ENCODE data around the gene UBE2L3. TPM values are rescaled to one million over a fixed set of nuclear protein-coding genes. Genes with fewer than 3 reads are reported as not detected.

UBE2L3 gene
- total and polyA plus RNA-seq, 2 of the 8 experiments (the other 6 are each of a cell fraction or from before 2014, with no cell fraction given) = 63.5 to 90.0 TPM

DNA sequence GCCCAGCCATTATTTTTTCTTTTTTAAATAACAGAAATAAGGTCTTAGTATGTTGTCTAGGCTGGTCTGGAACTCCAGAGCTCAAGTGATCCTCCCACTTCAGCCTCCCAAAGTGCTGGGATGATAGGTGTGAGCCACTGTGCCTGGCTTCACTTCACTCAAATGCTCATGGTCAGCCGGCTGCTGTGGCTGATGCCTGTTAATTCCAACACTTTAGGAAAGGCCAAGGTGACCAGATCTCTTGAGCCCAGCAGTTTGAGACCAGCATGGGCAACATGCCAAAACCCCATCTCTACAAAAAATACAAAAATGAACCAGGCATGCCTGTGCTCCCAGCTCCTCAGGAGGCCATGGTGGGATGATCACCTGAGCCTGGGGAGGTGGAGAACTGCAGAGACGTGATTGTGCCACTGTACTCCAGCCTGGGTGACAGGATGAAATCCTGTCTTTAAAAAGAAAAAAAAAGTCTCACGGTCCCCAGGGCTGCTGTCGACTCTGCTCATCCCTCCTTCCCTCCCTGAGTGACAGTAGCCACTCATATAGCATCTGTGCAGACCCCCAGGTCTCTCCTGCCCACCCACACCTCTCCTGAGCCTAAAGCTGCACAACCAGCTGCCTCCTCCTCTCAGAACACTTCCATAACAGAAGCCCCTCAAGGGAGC is 58.7 kb downstream of the UBE2L3 start:
- H4K5ac ChIP-seq (ENCODE audit: insufficient read length, low read depth, low read length) = no peak overlapping the region
- FAIRE-seq (no peak), DNase-seq (ENCODE audit: low read depth in 1 of 2, low spot score in 2 of 2) (no peak)
- H2BK15ac ChIP-seq (ENCODE audit: low read length) = no peak overlapping the region
- H3K23me2 ChIP-seq (ENCODE audit: low read depth, low read length) = no peaks in the 10 kb centered on the region; the same call in 1 of the 2 replicates
- H3K9me3 ChIP-seq (ENCODE audit: insufficient read depth in 2 of 2, low read depth in 1 of 2, low read length in 1 of 2) = no peaks in the 10 kb centered on the region
- WGBS, 2 experiments (ENCODE audit: extremely low coverage in 1 of 2, insufficient coverage in 1 of 2, insufficient read length in 1 of 2, insufficient replicate concordance in 2 of 2, low coverage in 1 of 2, low lambda C conversion rate in 2 of 2, missing lambda C conversion rate in 1 of 2) = 90% methylated on average over 4 of the region's 4 CpGs; no CpG with 5 or more reads in 1 of the 2 experiments
- H3K4me2 ChIP-seq (ENCODE audit: insufficient read depth in 1 of 2, low read depth in 2 of 2, low read length in 2 of 2) = no peak overlapping the region
- no peak overlapping the region for H3K18ac ChIP-seq (ENCODE audit: extremely low read depth, low read length)
- H2BK12ac ChIP-seq (ENCODE audit: low read depth, low read length) = no peak overlapping the region
- H3K36me3 ChIP-seq (ENCODE audit: control insufficient read depth in 2 of 4, insufficient read depth in 4 of 4, low read length in 3 of 4) = peaks cover 0 to 15% (median 3%) of the 10 kb centered on the region in 4 experiments; a peak in 4 of 8 replicates
- no peak overlapping the region for H3K56ac ChIP-seq (replicated peaks; ENCODE audit: insufficient read length, low read depth, low read length)
- no peak overlapping the region for H3K9ac ChIP-seq (replicated peaks in 1 of 4; ENCODE audit: extremely low read depth in 1 of 4, low read depth in 3 of 4, low read length in 3 of 4)
- H3K14ac ChIP-seq (ENCODE audit: insufficient read length) = no peak overlapping the region
- peaks cover 0 to 12% of the 10 kb centered on the region in 2 experiments; a peak in 1 of 4 replicates for H3K79me2 ChIP-seq (ENCODE audit: control insufficient read depth in 1 of 2, insufficient read depth in 2 of 2, low read length in 2 of 2)
- 0 out of 2 replicates have a peak, but pooled peaks cover 4% of the 10 kb centered on the region for H3K79me1 ChIP-seq (ENCODE audit: low read depth, low read length)
- no peak overlapping the region for H2AFZ ChIP-seq (ENCODE audit: low read length)
- no peak overlapping the region for H2BK20ac ChIP-seq (ENCODE audit: low read length)
- no peak overlapping the region for H3K23ac ChIP-seq (ENCODE audit: insufficient read length)
- no peak overlapping the region for H2BK120ac ChIP-seq (replicated peaks; ENCODE audit: low read depth, low read length)
- peaks cover 0 to 3% (median 2%) of the 10 kb centered on the region in 4 experiments; a peak in 3 of 7 replicates for H3K4me1 ChIP-seq (replicated peaks in 1 of 4; ENCODE audit: control insufficient read depth in 3 of 4, insufficient read depth in 4 of 4, low read length in 3 of 4)
- H4K91ac ChIP-seq (replicated peaks; ENCODE audit: insufficient read length, low read length) = no peak overlapping the region
- no peak overlapping the region for H3K27ac ChIP-seq (ENCODE audit: low read depth, low read length)
- peaks cover 21 to 28% of the 10 kb centered on the region in 2 experiments for H4K20me1 ChIP-seq (replicated peaks in 1 of 2; ENCODE audit: control insufficient read depth in 1 of 2, insufficient read depth in 2 of 2, low read length in 2 of 2)
- H2BK5ac ChIP-seq (ENCODE audit: low read depth, low read length) = no peak overlapping the region
- no peak overlapping the region for H3K4ac ChIP-seq (replicated peaks; ENCODE audit: insufficient read length, low read depth, low read length)
- no peak overlapping the region for H3K4me3 ChIP-seq (ENCODE audit: extremely low read depth in 1 of 4, insufficient read depth in 2 of 4, low read depth in 3 of 4, low read length in 4 of 4)
- no peak overlapping the region for H4K8ac ChIP-seq (ENCODE audit: extremely low read depth, insufficient read depth, low read length)
- ChIA-PET POLR2A (ENCODE audit: partially characterized antibody) (interaction anchor here (0.8 to 10.2 kb wide), 6 partner anchors 10 to 58 kb away, joined by 3 to 74 read pairs (median 4); partner anchors contain the start of gene SDF2L1), CTCF (ENCODE audit: partially characterized antibody) (interaction anchor here (0.9 to 24.1 kb wide), 4 partner anchors 11 to 375 kb away, joined by 3 to 499 read pairs (median 18); partner anchors contain the start of genes CCDC116 and SDF2L1)
- H3K27me3 ChIP-seq (replicated peaks in 1 of 4; ENCODE audit: control insufficient read depth in 3 of 4, extremely low read depth in 1 of 4, insufficient read depth in 3 of 4, low read length in 3 of 4) = no peaks in the 10 kb centered on the region
- no peak overlapping the region for H2AK5ac ChIP-seq (ENCODE audit: low read depth, low read length)
- TF ChIP-seq CBX5 (IDR thresholded peaks at IDR 0.05; ENCODE audit: low read depth, low read length) = no peak
- no peak for TF ChIP-seq TCF12 (IDR thresholded peaks at IDR 0.05; ENCODE audit: low read depth, low read length)
- no peak for TF ChIP-seq CBX8 (IDR thresholded peaks at IDR 0.05; ENCODE audit: borderline replicate concordance, low read depth, low read length)
- no peak for TF ChIP-seq SRF (IDR thresholded peaks at IDR 0.05; ENCODE audit: low read depth, low read length)
- no peak for TF ChIP-seq SIRT6 (IDR thresholded peaks at IDR 0.05; ENCODE audit: low read length)
- TF ChIP-seq SIN3A (conservative IDR thresholded peaks at IDR 0.05 in 1 of 2, IDR thresholded peaks at IDR 0.05 in 1 of 2; ENCODE audit: low read depth in 1 of 2, low read length in 2 of 2) = no peak
- no peak for TF ChIP-seq KDM4A (IDR thresholded peaks at IDR 0.05; ENCODE audit: low read depth, low read length, severe bottlenecking)
- TF ChIP-seq RXRA (IDR thresholded peaks at IDR 0.05; ENCODE audit: insufficient read depth, low read depth, low read length) = no peak
- TF ChIP-seq PHF8 (conservative IDR thresholded peaks at IDR 0.05; ENCODE audit: low read depth, low read length) = no peak
- no peak for TF ChIP-seq GABPA (IDR thresholded peaks at IDR 0.05; ENCODE audit: borderline replicate concordance, insufficient read depth, low read length)
- TF ChIP-seq HDAC2 (IDR thresholded peaks at IDR 0.05; ENCODE audit: borderline replicate concordance in 1 of 2, low read depth in 2 of 2, low read length in 2 of 2) = no peak
